Chondrocyte (in vitro differentiated cells): ENCODE results near the gene ADGRG1. TPM values are rescaled to one million over a fixed set of nuclear protein-coding genes. Genes with fewer than 3 reads are reported as not detected.
A peak's percentile ranks its signal among the peaks of the same experiment; 100 is the strongest.

ENCODE experiments used
- DNase-seq: peaks from one replicate; pipeline ENCODE4 v3.0.0; 2021; ENCODE audit warnings: mixed read lengths, low spot score
- H3K27ac Mint-ChIP-seq: one replicate; pipeline ENCODE4 v1.8.0; 2021; ENCODE audit warnings: mild to moderate bottlenecking, moderate library complexity, mixed read lengths; ENCODE audit not compliant: unreplicated experiment
- H3K27me3 Mint-ChIP-seq: 2 replicates; pipeline ENCODE4 v1.8.0; 2021; ENCODE audit warnings: low read depth, mixed read lengths
- H3K36me3 Mint-ChIP-seq: 2 replicates; pipeline ENCODE4 v1.8.0; 2021; ENCODE audit warnings: low read depth, mixed read lengths
- H3K4me1 Mint-ChIP-seq: 2 replicates; pipeline ENCODE4 v1.8.0; 2021; ENCODE audit warnings: low read depth, mild to moderate bottlenecking, mixed read lengths
- H3K4me3 Mint-ChIP-seq: one replicate; pipeline ENCODE4 v1.8.0; 2021; ENCODE audit warnings: mild to moderate bottlenecking, moderate library complexity, mixed read lengths; ENCODE audit not compliant: unreplicated experiment
- H3K9me3 Mint-ChIP-seq: 2 replicates; pipeline ENCODE4 v1.8.0; 2021; ENCODE audit warnings: low read depth, mixed read lengths
- CTCF ChIP-seq: fragments of 200-600 bp; sonication (generic); IDR thresholded peaks from 2 replicates; pipeline ENCODE4 v1.5.0; 2021; ENCODE audit warnings: antibody characterized with exemption, mild to moderate bottlenecking, moderate library complexity
- total RNA-seq: library from RNA; stranded (reverse); gene quantifications from 3 replicates; pipeline ENCODE4 v1.2.1, GENCODE V29; 2021

The ADGRG1 gene
- total RNA-seq, 1 donor from 2014 or later, result 57.8 TPM

GRCh38 chr16:57682809-57683635 lies 54.6 kb downstream of the ADGRG1 start:
- Mint-ChIP-seq H3K27ac (no peak overlapping the region), H3K4me3 (no peak overlapping the region), H3K36me3 (no peaks in the 10 kb centered on the region), H3K9me3 (no peaks in the 10 kb centered on the region), H3K4me1 (no peaks in the 10 kb centered on the region), H3K27me3 (no peaks in the 10 kb centered on the region)
- DNase-seq, result no peak
- no peak for TF ChIP-seq CTCF

- H3K36me3 Mint-ChIP-seq, result no peaks in the 10 kb centered on the region
- no peak for TF ChIP-seq CTCF
- no peaks in the 10 kb centered on the region for H3K9me3 Mint-ChIP-seq
- H3K4me1 Mint-ChIP-seq, result no peaks in the 10 kb centered on the region
- H3K27me3 Mint-ChIP-seq, result no peaks in the 10 kb centered on the region
- peak; percentile 86 for DNase-seq
- H3K27ac Mint-ChIP-seq, result no peak overlapping the region
- no peak overlapping the region for H3K4me3 Mint-ChIP-seq
Observed at GRCh38 chr16:57683636-57684545, 55.5 kb downstream of the ADGRG1 start.

- Mint-ChIP-seq H3K36me3 (no peaks in the 10 kb centered on the region), H3K9me3 (no peaks in the 10 kb centered on the region), H3K4me1 (no peaks in the 10 kb centered on the region), H3K27ac (no peak overlapping the region), H3K4me3 (no peak overlapping the region), H3K27me3 (peaks cover 3% of the 10 kb centered on the region)
- no peak for TF ChIP-seq CTCF
- peak; percentile 72 for DNase-seq
Observed at GRCh38 chr16:57684626-57685358, 56.4 kb downstream of the ADGRG1 start.

- TF ChIP-seq CTCF, result no peak
- H3K36me3 Mint-ChIP-seq, result no peaks in the 10 kb centered on the region
- no peak overlapping the region for H3K27ac Mint-ChIP-seq
- no peak overlapping the region for H3K4me3 Mint-ChIP-seq
- peak; percentile 75 for DNase-seq
- H3K27me3 Mint-ChIP-seq, result peaks cover 3% of the 10 kb centered on the region
- H3K4me1 Mint-ChIP-seq, result no peaks in the 10 kb centered on the region
- no peaks in the 10 kb centered on the region for H3K9me3 Mint-ChIP-seq
Observed at GRCh38 chr16:57685633-57686032, 57.2 kb downstream of the ADGRG1 start.

GRCh38 chr16:57686577-57686976 lies 58.1 kb downstream of the ADGRG1 start:
- Mint-ChIP-seq H3K36me3 (no peaks in the 10 kb centered on the region), H3K4me1 (no peaks in the 10 kb centered on the region), H3K4me3 (no peak overlapping the region), H3K27me3 (peaks cover 3% of the 10 kb centered on the region), H3K27ac (no peak overlapping the region), H3K9me3 (no peaks in the 10 kb centered on the region)
- DNase-seq, result no peak
- no peak for TF ChIP-seq CTCF
